ENCODE data around the gene EDA.
A peak's percentile ranks its signal among the peaks of the same experiment; 100 is the strongest.

EDA gene

DNA sequence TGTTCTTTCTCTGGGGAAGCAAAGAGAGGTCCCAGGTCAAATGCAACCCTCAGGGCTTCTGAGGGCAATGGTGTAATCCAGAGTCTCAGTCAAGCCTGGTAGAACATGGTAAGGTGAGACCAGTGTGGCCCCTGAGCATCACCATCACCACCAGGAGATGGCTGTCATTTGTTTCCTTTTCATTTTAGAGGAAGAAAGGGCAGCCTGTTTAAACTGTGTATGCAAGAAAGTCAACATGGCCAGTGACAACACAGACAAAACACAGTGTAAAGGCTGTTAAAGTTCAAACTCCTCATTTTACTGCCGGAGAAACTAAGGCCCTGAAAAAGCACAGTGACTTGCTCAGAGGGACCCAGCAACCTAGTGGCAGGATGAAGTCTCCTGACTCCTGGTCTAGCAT lies 2.0 kb upstream of the EDA start:
- H3K4me3 ChIP-seq = no peak overlapping the region
- no peak for DNase-seq (ENCODE audit: low spot score)
- H3K27ac ChIP-seq = no peak overlapping the region
- TF ChIP-seq, protein P1, sequence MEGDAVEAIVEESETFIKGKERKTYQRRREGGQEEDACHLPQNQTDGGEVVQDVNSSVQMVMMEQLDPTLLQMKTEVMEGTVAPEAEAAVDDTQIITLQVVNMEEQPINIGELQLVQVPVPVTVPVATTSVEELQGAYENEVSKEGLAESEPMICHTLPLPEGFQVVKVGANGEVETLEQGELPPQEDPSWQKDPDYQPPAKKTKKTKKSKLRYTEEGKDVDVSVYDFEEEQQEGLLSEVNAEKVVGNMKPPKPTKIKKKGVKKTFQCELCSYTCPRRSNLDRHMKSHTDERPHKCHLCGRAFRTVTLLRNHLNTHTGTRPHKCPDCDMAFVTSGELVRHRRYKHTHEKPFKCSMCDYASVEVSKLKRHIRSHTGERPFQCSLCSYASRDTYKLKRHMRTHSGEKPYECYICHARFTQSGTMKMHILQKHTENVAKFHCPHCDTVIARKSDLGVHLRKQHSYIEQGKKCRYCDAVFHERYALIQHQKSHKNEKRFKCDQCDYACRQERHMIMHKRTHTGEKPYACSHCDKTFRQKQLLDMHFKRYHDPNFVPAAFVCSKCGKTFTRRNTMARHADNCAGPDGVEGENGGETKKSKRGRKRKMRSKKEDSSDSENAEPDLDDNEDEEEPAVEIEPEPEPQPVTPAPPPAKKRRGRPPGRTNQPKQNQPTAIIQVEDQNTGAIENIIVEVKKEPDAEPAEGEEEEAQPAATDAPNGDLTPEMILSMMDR (IDR thresholded peaks at IDR 0.05) = no peak

DNA sequence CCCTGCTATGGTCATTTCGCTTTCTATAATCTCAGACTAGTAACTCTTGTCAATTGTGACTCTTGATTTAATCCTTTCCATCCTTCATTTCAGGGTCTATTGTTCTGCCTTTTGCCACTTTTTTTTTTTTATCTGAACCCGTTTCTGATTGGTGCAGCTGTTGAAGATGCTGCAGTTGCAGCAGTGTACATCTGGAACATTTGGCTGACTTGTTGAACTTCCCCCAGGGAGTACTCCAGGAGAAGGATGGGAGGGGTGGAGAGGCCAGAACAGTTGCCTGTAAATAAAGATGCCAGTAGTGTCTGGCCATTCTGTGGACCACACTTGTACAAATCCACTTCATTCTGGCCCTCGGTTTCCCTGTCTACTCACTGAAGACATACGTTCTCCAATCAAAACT lies 1.0 kb upstream of the EDA start:
- TF ChIP-seq, protein P1 (IDR thresholded peaks at IDR 0.05) = no peak
- Histone ChIP-seq H3K4me3 (no peak overlapping the region), H3K27ac (no peak overlapping the region)
- no peak for DNase-seq (ENCODE audit: low spot score)

GRCh38 chrX:69615342-69615741 lies 571 bp upstream of the EDA start:
- no peak for DNase-seq (ENCODE audit: low spot score)

GRCh38 chrX:69616457-69617203 lies 717 bp downstream of the EDA start:
- H3K4me3 ChIP-seq = peak overlapping the region; percentile 80
- peak overlapping the region in 1 of 2 donors; percentile 74 for H3K27ac ChIP-seq
- peak; percentile 74 for DNase-seq (ENCODE audit: low spot score)
- TF ChIP-seq, protein P1 (IDR thresholded peaks at IDR 0.05) = no peak

More at GRCh38 chrX:69615342-69615741, 571 bp upstream of the EDA start:
- TF ChIP-seq, protein P1 (IDR thresholded peaks at IDR 0.05) = no peak
- Histone ChIP-seq H3K4me3 (peak overlapping the region; percentile 80), H3K27ac (no peak overlapping the region)

DNA sequence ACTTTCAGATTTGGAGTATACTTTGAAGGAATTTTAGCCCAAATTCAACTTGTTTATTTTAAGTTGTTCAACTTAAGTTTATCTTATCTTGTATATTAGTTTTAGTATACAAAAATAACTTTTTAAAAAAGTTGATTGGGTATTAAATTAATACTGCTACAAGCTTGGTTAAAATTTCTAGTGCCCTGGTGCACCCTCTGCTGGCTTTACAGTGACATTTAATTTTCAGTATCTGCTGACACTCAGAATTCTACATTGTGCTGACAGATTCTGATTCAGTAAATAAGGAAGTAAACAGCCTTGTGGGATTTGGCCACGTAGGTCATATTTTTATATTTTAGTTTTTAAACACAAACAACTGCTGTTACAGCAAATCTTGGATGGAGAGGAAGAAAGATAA lies 2.9 kb downstream of the EDA start:
- Histone ChIP-seq H3K27ac (no peak overlapping the region), H3K4me3 (no peak overlapping the region)
- TF ChIP-seq, protein P1 (IDR thresholded peaks at IDR 0.05) = peak; percentile 31
- DNase-seq (ENCODE audit: low spot score) = no peak

DNA sequence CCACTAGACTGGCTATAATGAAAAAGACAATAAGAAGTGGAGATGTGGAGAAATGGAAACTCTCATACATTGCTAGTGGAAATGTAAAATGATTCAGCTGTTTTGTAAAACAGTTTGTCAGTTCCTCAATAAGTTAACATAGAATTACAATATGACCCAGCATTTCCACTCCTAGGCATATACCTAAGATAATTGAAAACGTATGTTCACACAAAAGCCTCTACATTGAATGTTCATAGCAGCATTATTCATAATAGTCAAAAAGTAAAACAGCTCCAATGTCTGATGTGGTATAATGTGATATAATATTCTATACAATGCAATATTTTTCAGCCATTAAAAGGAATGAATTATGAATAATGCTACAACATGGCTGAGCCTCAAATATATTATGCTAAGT lies 10.2 kb downstream of the EDA start:
- DNase-seq (ENCODE audit: low spot score) = no peak
- Histone ChIP-seq H3K27ac (no peak overlapping the region), H3K4me3 (no peak overlapping the region)
- TF ChIP-seq, protein P1 (IDR thresholded peaks at IDR 0.05) = no peak

GRCh38 chrX:69627744-69628143 lies 11.8 kb downstream of the EDA start:
- Histone ChIP-seq H3K4me3 (no peak overlapping the region), H3K27ac (no peak overlapping the region)
- TF ChIP-seq, protein P1 (IDR thresholded peaks at IDR 0.05) = no peak
- DNase-seq (ENCODE audit: low spot score) = no peak

Data from coronary artery (tissue), 2 donors.